Epithelial cell of alveolus of lung (primary cell): ENCODE measurements around the gene CREBBP. TPM values are rescaled to one million over a fixed set of nuclear protein-coding genes. Genes with fewer than 3 reads are reported as not detected.

Experiments used
- total RNA-seq: library from RNA; depleted of rRNA; stranded (reverse); fragments of >200 nt; gene quantifications from 2 replicates; pipeline ENCODE4 v1.2.1, GENCODE V29; 2015

Gene CREBBP
- total RNA-seq, result 14.7 and 30.2 TPM in 2 replicates

GRCh38 chr16:3880623-3881498, at the start of gene CREBBP:
Gene CREBBP, minus strand, starts transcription at chr16:3880713. Its CDS starts 797 bp downstream, at chr16:3879916.

GRCh38 chr16:3717235-3718018, 163.1 kb downstream of the CREBBP start, which contains the start of gene TRAP1:
Gene TRAP1, minus strand, starts transcription at chr16:3717524. Its CDS starts 16 bp downstream, at chr16:3717508.

Other genes starting within 250 kb of the CREBBP start
- gene DNASE1, start 226.0 kb downstream of the CREBBP start, total RNA-seq, result 2.1 and 15.8 TPM in 2 replicates
- 76.5 and 82.3 TPM in 2 replicates for gene TRAP1, start 163.2 kb downstream of the CREBBP start, total RNA-seq
- 12.8 and 14.7 TPM in 2 replicates for gene ADCY9, start 235.7 kb upstream of the CREBBP start, total RNA-seq